Transverse colon (tissue), 4 donors: ENCODE measurements around the gene TTC36. TPM values are rescaled to one million over a fixed set of nuclear protein-coding genes. Genes with fewer than 3 reads are reported as not detected.
"Not testable (repeated sequence)": the region's sequence is repeated elsewhere in the genome, so short reads cannot be mapped to it uniquely, and the experiment has no call there.

ENCODE experiments used
- DNase-seq: peaks from one replicate; pipeline ENCODE4 v3.0.0-alpha.2; 2019
- H3K27ac ChIP-seq, 4 donors: fragments of 200-600 bp; sonication (generic); 2 replicates each; pipeline ENCODE4 v1.5.1; 2016 to 2018; ENCODE audit warnings: inconsistent platforms in 4 of 4
- H3K27me3 ChIP-seq: fragments of 200-600 bp; sonication (generic); 2 replicates; pipeline ENCODE4 v1.5.1; 2017; ENCODE audit warnings: inconsistent platforms
- H3K36me3 ChIP-seq, 4 donors: fragments of 200-600 bp; sonication (generic); 2 replicates each; pipeline ENCODE4 v1.5.1; 2017 to 2019; ENCODE audit warnings: inconsistent platforms in 4 of 4
- H3K4me1 ChIP-seq, 4 donors: fragments of 200-600 bp; sonication (generic); 2 replicates each; pipeline ENCODE4 v1.5.1; 2017 to 2020; ENCODE audit warnings: inconsistent platforms in 4 of 4
- H3K4me3 ChIP-seq, 4 donors: fragments of 200-600 bp; sonication (generic); 1 replicate in 1 of 4; 2 replicates in 3 of 4; pipeline versions ENCODE4 v1.5.1 to v1.6.1; 2017 to 2019; ENCODE audit warnings: inconsistent platforms in 4 of 4
- H3K9me3 ChIP-seq, 2 donors: fragments of 200-600 bp; sonication (generic); 2 replicates each; pipeline ENCODE4 v1.5.1; 2017 to 2019; ENCODE audit warnings: inconsistent platforms in 2 of 2
- EP300 ChIP-seq: sonication (generic); formaldehyde crosslinking; IDR thresholded peaks from one replicate; pipeline ENCODE4 v1.6.1; 2017; ENCODE audit warnings: antibody characterized with exemption, low read depth
- POLR2A ChIP-seq: fragments of 450-650 bp; IDR thresholded peaks from one replicate; pipeline ENCODE4 v1.6.1; 2016; ENCODE audit warnings: antibody characterized with exemption, mild to moderate bottlenecking, moderate library complexity
- POLR2AphosphoS5 ChIP-seq, 3 donors: sonication (generic); formaldehyde crosslinking; IDR thresholded peaks; one replicate each; pipeline ENCODE4 v1.6.1; 2016; ENCODE audit warnings: antibody characterized with exemption in 3 of 3
- WGBS, 2 donors: methylation state at CpG; one replicate each; pipeline ENCODE4 v1.1.5; 2018; ENCODE audit warnings: low coverage in 1 of 2; 5-methylcytosine and 5-hydroxymethylcytosine counted together
- in situ Hi-C, 4 donors: fragments of 200-750 bp; cut with MboI; loops; one replicate each; pipeline versions ENCODE4 v1.15.0 to v1.15.1; 2017; ENCODE audit warnings: low sequenced_read_pairs in 3 of 4, low pct_ligation_motif_present in 1 of 4, low pct_unique_long_range_greater_than_20kb in 1 of 4
- intact Hi-C: fragments of 100-400 bp; cut with DNase I; formaldehyde crosslinking; loops from one replicate; pipeline ENCODE4 v1.15.1; 2023; ENCODE audit warnings: low total_unique reads
- total RNA-seq, 4 donors: library from RNA; depleted of rRNA; stranded (reverse); fragments of >200 nt; gene quantifications; one replicate each; pipeline ENCODE4 v1.1.0, GENCODE V29; 2016
- TF ChIP-seq, protein P1 (sequence below), 5 experiments: fragments of 200-600 bp in 3 of 5; fragments of 450-650 bp in 2 of 5; sonication (generic) in 3 of 5; IDR thresholded peaks; 1 replicate in 2 of 5; 2 replicates in 3 of 5; pipeline ENCODE4 v1.5.1; 2016 to 2017; ENCODE audit warnings: antibody characterized with exemption in 5 of 5, inconsistent platforms in 3 of 5, mild to moderate bottlenecking in 2 of 5, moderate library complexity in 1 of 5

TTC36 gene
- total RNA-seq, 4 donors from 2014 or later = 2.2 to 17.9 TPM; not detected in 2

DNA sequence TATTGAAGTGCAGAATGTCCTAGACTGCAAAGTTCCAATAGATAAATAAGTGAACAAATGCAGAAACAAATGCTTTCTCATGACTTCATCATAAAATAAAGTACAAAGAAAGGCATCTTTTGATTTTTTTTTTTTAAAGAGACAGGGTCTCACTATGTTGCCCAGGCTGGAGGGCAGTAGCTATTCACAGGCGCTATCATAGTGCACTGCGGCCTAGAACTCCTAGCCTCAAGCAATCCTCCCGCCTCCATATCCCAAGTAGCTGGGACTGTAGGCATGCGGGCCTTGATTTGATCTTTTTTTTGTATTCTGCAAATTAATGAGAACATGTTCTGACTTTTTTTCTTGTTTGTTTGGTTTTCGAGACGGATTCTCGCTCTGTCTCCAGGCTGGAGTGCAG lies 47.4 kb downstream of the TTC36 start:
- DNase-seq = no peak
- Histone ChIP-seq H3K4me3 (no peak overlapping the region), H3K4me1 (peaks cover 11 to 67% (median 38%) of the 10 kb centered on the region in 4 donors), H3K9me3 (no peaks in the 10 kb centered on the region), H3K27ac (no peak overlapping the region), H3K27me3 (no peaks in the 10 kb centered on the region), H3K36me3 (no peaks in the 10 kb centered on the region)
- TF ChIP-seq POLR2AphosphoS5 (IDR thresholded peaks at IDR 0.05) (no peak), POLR2A (no peak), EP300 (no peak)
- TF ChIP-seq, protein P1, sequence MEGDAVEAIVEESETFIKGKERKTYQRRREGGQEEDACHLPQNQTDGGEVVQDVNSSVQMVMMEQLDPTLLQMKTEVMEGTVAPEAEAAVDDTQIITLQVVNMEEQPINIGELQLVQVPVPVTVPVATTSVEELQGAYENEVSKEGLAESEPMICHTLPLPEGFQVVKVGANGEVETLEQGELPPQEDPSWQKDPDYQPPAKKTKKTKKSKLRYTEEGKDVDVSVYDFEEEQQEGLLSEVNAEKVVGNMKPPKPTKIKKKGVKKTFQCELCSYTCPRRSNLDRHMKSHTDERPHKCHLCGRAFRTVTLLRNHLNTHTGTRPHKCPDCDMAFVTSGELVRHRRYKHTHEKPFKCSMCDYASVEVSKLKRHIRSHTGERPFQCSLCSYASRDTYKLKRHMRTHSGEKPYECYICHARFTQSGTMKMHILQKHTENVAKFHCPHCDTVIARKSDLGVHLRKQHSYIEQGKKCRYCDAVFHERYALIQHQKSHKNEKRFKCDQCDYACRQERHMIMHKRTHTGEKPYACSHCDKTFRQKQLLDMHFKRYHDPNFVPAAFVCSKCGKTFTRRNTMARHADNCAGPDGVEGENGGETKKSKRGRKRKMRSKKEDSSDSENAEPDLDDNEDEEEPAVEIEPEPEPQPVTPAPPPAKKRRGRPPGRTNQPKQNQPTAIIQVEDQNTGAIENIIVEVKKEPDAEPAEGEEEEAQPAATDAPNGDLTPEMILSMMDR (IDR thresholded peaks at IDR 0.05) = no peak
- 87 to 100% methylated on average over 2 to 7 of the region's 7 CpGs for WGBS, 2 donors
- in situ Hi-C loops = no loop called here
- intact Hi-C loops = no loop called here

DNA sequence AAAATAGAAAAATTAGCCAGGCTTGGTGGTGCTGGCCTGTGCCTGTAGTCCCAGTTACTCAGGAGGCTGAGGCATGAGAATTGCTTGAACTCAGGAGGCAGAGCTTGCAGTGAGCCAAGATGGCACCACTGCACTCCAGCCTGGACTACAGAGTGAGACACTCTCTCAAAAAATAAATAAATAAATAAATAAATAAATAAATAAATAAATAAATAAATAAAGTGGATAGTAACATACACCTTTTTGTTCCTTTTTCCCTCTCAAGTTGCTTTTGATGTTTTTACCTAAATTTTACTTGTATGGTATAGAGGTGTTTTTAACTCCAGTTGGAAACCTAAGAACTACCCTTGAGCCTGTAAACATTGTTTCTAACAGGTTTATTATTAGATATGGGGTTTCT lies 50.7 kb downstream of the TTC36 start:
- H3K9me3 ChIP-seq, DNase-seq, H3K27ac ChIP-seq, in situ Hi-C loops, H3K27me3 ChIP-seq, H3K4me3 ChIP-seq, intact Hi-C loops: not testable (repeated sequence)
- Histone ChIP-seq H3K36me3 (peaks cover 0 to 19% (median 6%) of the 10 kb centered on the region in 4 donors), H3K4me1 (peaks cover 6 to 59% (median 33%) of the 10 kb centered on the region in 4 donors)

Other genes with a start within 250 kb of the TTC36 start
- 1 to 10 TPM in 3 of 4 donors, under 1 TPM in 1; 0.80 to 7.1 (median 5.3) TPM for gene CD3E, start 222.7 kb upstream of the TTC36 start, total RNA-seq
- 10 to 100 TPM in 2 of 4 donors, 1 to 10 TPM in 1, not detected in 1; 3.5 to 19.2 (median 15.3) TPM for gene CD3D, start 184.8 kb upstream of the TTC36 start, total RNA-seq
- 1 to 10 TPM in 3 of 4 donors, not detected in 1; 2.2 to 5.4 (median 2.2) TPM for gene CD3G, start 183.1 kb upstream of the TTC36 start, total RNA-seq
- 10 to 100 TPM; 42.3 to 54.3 (median 49.2) TPM for gene UBE4A, start 167.9 kb upstream of the TTC36 start, total RNA-seq
- gene ATP5MG, start 125.9 kb upstream of the TTC36 start, total RNA-seq = 10 to 100 TPM in 3 of 4 donors, 1 to 10 TPM in 1; 3.8 to 74.2 (median 46.9) TPM
- 100 to 1,000 TPM in 1 of 4 donors, 10 to 100 TPM in 3; 51.1 to 120 (median 75.5) TPM for gene KMT2A, start 91.0 kb upstream of the TTC36 start, total RNA-seq
- gene TMEM25, start 3.7 kb downstream of the TTC36 start, total RNA-seq = 10 to 100 TPM in 2 of 4 donors, 1 to 10 TPM in 2; 1.5 to 37.0 (median 14.5) TPM
- gene IFT46, start 38.5 kb downstream of the TTC36 start, total RNA-seq = 10 to 100 TPM in 3 of 4 donors, 1 to 10 TPM in 1; 4.8 to 20.2 (median 14.8) TPM
- 10 to 100 TPM; 27.9 to 80.3 (median 61.0) TPM for gene ARCN1, start 44.9 kb downstream of the TTC36 start, total RNA-seq
- 100 to 1,000 TPM in 2 of 4 donors, 10 to 100 TPM in 2; 92.6 to 276 (median 161) TPM for gene PHLDB1, start 80.1 kb downstream of the TTC36 start, total RNA-seq
- gene TREH, start 152.2 kb downstream of the TTC36 start, total RNA-seq = 1 to 10 TPM in 2 of 4 donors, not detected in 2; 4.9 to 5.6 TPM